K562 treated with DMSO at 1 percent for 48 hours (cell line): Measurements from ENCODE around the gene ZFP62. TPM values are rescaled to one million over a fixed set of nuclear protein-coding genes. Genes with fewer than 3 reads are reported as not detected.

Source experiments
- total RNA-seq: library from RNA; unstranded; fragments of 300-600 nt; gene quantifications from 2 replicates; pipeline ENCODE4 v1.2.3, GENCODE V29; 2022; ENCODE audit warnings: low replicate concordance; ENCODE audit errors: extremely low read depth

ZFP62 gene
- total RNA-seq: not detected in 2 replicates

DNA sequence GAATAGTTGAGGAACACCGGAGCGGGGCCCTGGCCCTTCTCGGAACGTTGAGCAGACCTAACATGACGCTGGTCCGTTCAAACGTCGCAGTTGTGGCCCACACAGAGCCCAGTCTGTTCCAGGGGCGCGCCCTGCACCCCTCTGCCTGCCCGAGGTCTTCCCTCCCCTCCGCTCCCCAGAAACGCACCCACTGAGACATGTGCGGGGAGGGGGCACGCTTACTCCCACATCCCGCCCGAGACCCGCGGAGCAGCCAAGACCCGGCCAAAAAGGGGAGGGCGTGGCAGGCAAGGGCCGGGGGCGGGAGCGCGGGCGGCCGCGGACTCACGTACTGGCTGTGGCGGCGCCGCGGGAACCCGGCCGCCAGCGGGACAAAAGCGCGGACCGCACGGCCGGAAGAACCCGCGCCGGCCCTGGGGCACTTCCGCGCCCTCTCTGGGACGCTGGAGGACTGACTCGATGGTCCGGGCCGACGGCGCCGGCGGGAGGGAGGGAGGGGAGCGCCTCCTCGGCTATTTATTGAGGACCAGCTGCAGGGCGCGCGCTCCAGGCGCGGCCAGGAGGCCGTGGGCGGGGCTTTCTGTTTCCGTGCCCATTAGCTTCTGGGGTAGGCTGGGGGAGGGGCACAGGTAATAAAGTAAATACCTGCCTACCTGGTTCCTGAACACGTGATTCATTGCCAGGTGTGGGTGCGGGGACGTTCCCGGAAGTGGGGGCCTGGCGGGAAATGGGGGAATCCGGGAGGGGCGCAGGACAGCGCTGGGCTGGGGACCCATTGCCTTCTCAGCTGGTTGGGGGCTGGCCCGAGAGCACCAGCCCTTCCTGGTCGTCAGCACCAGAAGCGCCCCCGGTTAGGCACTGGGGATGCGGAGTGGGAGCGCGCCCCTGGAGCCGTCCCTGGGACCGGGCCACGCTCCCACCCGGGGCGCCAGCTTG is at the start of gene ZFP62:
TSS of gene ZFP62 (minus strand) at position 390 of the 936 bp plus-strand sequence. CDS start at position 333, 57 bp downstream.

DNA sequence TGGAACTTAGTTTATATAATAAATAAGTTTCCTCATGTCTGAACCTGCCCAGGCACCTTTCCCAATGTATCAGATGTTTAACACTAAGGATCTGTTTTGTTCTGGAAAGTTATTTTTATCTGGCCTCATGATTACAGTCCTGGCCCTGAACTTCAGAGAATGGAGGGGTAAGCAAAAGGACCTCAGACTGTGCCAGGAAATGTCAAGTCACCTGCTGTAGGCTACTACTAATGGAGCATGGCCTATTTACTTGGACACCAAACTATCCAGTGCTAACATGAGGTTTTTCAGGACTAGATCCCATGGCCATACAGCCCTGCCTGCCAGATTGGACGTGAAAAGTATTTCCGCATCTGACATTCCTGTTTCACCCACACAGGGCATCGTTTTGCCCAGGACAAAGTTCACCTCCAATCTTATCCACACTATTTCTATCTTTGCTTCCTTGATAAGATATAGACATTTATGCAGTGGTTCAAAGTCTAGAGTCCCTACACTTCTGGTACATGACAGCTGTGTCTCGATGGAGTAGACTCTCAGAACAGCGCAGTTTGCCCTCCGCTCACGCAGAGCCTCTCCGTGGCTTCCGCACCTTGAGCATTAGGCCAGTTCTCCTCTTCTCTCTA is 37.7 kb upstream of the ZFP62 start, which contains the start of gene BTNL8:
TSS of gene BTNL8 (plus strand) at position 539 of the 626 bp plus-strand sequence. CDS start 152 bp downstream, outside the sequence.

DNA sequence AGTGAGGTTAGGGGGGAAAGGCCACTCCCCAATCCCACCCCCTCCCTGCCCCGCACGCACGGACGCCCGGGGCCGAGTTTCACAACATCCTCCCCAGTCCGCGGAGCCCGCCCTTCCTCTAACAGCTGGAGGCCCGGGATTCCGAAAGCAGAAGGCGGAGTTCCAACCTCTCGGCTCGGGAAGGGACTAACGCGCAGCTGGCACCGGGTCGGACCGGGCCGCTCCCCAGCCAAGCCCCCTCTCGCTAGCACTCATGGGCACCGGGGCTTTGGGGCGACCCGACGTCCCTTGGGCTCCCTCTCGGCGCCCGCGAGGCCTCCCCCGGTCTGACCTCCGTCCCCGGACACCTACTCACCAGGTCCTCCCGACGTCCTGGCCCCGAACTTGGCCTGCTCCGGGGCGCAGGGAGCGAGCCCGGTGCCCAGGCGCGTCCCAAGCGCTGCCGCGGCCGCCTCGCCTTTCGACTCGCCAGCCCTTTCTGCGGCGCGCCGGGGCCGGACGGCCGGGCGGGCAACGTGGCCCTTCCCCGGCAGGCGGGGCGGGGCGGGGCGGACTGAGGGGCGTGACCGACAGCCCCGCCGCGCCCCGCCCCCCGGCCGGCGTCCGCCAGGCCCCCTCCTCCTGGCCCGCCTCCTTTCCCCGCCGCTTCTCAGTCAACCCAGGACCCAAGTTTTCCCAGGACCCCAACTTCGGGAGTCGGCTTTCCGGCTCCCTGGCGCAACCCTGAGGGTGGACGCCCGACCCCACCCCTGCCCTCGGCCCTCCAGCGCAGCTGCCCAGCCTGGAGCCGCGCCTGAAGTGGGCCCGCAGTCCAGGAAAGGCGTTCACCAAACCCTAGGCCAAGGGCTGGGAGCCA is 58.5 kb downstream of the ZFP62 start, which contains the start of gene MGAT1:
TSS of gene MGAT1 (minus strand) at position 482 of the 856 bp plus-strand sequence. CDS start 9,835 bp downstream, outside the sequence.

Other genes with a start within 250 kb of the ZFP62 start
- not detected in 2 replicates for gene FLT4, start 211.7 kb downstream of the ZFP62 start, total RNA-seq
- gene OR2Y1, start 121.2 kb downstream of the ZFP62 start, total RNA-seq: not detected in 2 replicates
- not detected in 2 replicates for gene MGAT1, start 58.5 kb downstream of the ZFP62 start, total RNA-seq
- not detected in 2 replicates for gene BTNL8, start 37.9 kb upstream of the ZFP62 start, total RNA-seq
- gene BTNL3, start 127.6 kb upstream of the ZFP62 start, total RNA-seq: not detected in 2 replicates
- not detected in 2 replicates for gene BTNL9, start 179.0 kb upstream of the ZFP62 start, total RNA-seq